WTC11 (cell line): Measurements from ENCODE around the gene ATP8B4.

Experiments
- IRF2 ChIP-seq: sonication (generic); formaldehyde crosslinking; IDR thresholded peaks from 2 replicates; pipeline ENCODE4 v1.8.0; 2022; ENCODE audit warnings: low read depth, missing genetic modification reagents, borderline replicate concordance
- RELA ChIP-seq: sonication (generic); formaldehyde crosslinking; IDR thresholded peaks from 2 replicates; pipeline ENCODE4 v1.8.1; 2022; ENCODE audit warnings: missing genetic modification reagents, mild to moderate bottlenecking, borderline replicate concordance

- no peak for TF ChIP-seq IRF2 (CRISPR knock-in tag)
- TF ChIP-seq RELA (CRISPR knock-in tag), result no peak
Measured at GRCh38 chr15:50113992-50114780, 4.8 kb downstream of the ATP8B4 start.
